Body of pancreas (tissue), 4 donors: ENCODE data around the gene ATG4A. TPM values are rescaled to one million over a fixed set of nuclear protein-coding genes. Genes with fewer than 3 reads are reported as not detected.

Experiments used
- ATAC-seq: fragments of 150-250 bp; one replicate; pipeline ENCODE4 v1.9.1; 2016
- DNase-seq, 4 donors: peaks; one replicate each; pipeline ENCODE4 v3.0.0-alpha.2; 2019
- H3K27ac ChIP-seq, 4 donors: fragments of 200-600 bp; sonication (generic); 1 replicate in 3 of 4; 2 replicates in 1 of 4; pipeline versions ENCODE4 v1.5.1 to v1.6.1; 2016 to 2019; ENCODE audit warnings: mild to moderate bottlenecking in 1 of 4, mixed read lengths in 1 of 4, moderate library complexity in 1 of 4
- H3K27me3 ChIP-seq, 2 donors: fragments of 200-600 bp; sonication (generic); one replicate each; pipeline ENCODE4 v1.6.0; 2016; ENCODE audit warnings: mild to moderate bottlenecking in 1 of 2
- H3K36me3 ChIP-seq, 2 donors: fragments of 200-600 bp; sonication (generic); replicated peaks in 1 of 2; 2 replicates each; pipeline ENCODE4 v1.5.1; 2016; ENCODE audit warnings: low read depth in 2 of 2; ENCODE audit not compliant: insufficient read depth in 1 of 2
- H3K4me1 ChIP-seq: fragments of 200-600 bp; sonication (generic); one replicate; pipeline ENCODE4 v1.6.0; 2016
- H3K4me3 ChIP-seq, 2 donors: fragments of 200-600 bp; sonication (generic); 1 replicate in 1 of 2; 2 replicates in 1 of 2; pipeline ENCODE4 v1.5.1; 2016 to 2019
- H3K9me3 ChIP-seq, 3 donors: fragments of 200-600 bp; sonication (generic); 1 replicate in 2 of 3; 2 replicates in 1 of 3; pipeline ENCODE4 v1.5.1; 2016
- POLR2A ChIP-seq, 3 donors: fragments of 450-650 bp; IDR thresholded peaks; one replicate each; pipeline ENCODE4 v1.6.1; 2016; ENCODE audit warnings: antibody characterized with exemption in 3 of 3, mild to moderate bottlenecking in 2 of 3
- WGBS, 2 donors: methylation state at CpG; one replicate each; pipeline ENCODE4 v1.1.5; 2017; 5-methylcytosine and 5-hydroxymethylcytosine counted together
- intact Hi-C: fragments of 100-400 bp; cut with DNase I; formaldehyde crosslinking; loops from one replicate; pipeline ENCODE4 v1.15.1; 2023
- total RNA-seq, 2 donors: library from RNA; depleted of rRNA; stranded (reverse); fragments of >200 nt; gene quantifications; one replicate each; pipeline ENCODE4 v1.1.0, GENCODE V29; 2016
- TF ChIP-seq, protein P1 (sequence below), 7 experiments: fragments of 450-650 bp in 4 of 7; fragments of 200-600 bp in 3 of 7; sonication (generic) in 3 of 7; IDR thresholded peaks; one replicate each; pipeline ENCODE4 v1.5.1; 2016 to 2019; ENCODE audit warnings: antibody characterized with exemption in 7 of 7

ATG4A gene
- total RNA-seq, 2 donors from 2014 or later = 11.2 to 31.6 TPM

GRCh38 chrX:108178143-108178498 is 86.5 kb downstream of the ATG4A start:
- Histone ChIP-seq H3K27ac (no peak overlapping the region), H3K9me3 (no peaks in the 10 kb centered on the region), H3K4me1 (no peaks in the 10 kb centered on the region), H3K36me3 (no peaks in the 10 kb centered on the region), H3K27me3 (no peaks in the 10 kb centered on the region), H3K4me3 (no peak overlapping the region)
- ATAC-seq (no peak), DNase-seq (no peak)
- TF ChIP-seq, protein P1, sequence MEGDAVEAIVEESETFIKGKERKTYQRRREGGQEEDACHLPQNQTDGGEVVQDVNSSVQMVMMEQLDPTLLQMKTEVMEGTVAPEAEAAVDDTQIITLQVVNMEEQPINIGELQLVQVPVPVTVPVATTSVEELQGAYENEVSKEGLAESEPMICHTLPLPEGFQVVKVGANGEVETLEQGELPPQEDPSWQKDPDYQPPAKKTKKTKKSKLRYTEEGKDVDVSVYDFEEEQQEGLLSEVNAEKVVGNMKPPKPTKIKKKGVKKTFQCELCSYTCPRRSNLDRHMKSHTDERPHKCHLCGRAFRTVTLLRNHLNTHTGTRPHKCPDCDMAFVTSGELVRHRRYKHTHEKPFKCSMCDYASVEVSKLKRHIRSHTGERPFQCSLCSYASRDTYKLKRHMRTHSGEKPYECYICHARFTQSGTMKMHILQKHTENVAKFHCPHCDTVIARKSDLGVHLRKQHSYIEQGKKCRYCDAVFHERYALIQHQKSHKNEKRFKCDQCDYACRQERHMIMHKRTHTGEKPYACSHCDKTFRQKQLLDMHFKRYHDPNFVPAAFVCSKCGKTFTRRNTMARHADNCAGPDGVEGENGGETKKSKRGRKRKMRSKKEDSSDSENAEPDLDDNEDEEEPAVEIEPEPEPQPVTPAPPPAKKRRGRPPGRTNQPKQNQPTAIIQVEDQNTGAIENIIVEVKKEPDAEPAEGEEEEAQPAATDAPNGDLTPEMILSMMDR (IDR thresholded peaks at IDR 0.05) = no peak
- TF ChIP-seq POLR2A (IDR thresholded peaks at IDR 0.05) = no peak
- WGBS, 2 donors = 54 to 77% methylated on average over 5 to 7 of the region's 7 CpGs
- intact Hi-C loops = no loop called here

GRCh38 chrX:108186811-108187210 is 95.2 kb downstream of the ATG4A start:
- DNase-seq = no peak
- no peak for ATAC-seq
- Histone ChIP-seq H3K27me3 (no peaks in the 10 kb centered on the region), H3K9me3 (no peaks in the 10 kb centered on the region), H3K27ac (no peak overlapping the region), H3K36me3 (no peaks in the 10 kb centered on the region), H3K4me3 (no peak overlapping the region), H3K4me1 (no peaks in the 10 kb centered on the region)
- no peak for TF ChIP-seq POLR2A (IDR thresholded peaks at IDR 0.05)
- TF ChIP-seq, protein P1 (IDR thresholded peaks at IDR 0.05) = no peak
- intact Hi-C loops = no loop called here
- 14 to 40% methylated on average over 1 to 4 of the region's 4 CpGs for WGBS, 2 donors

DNA sequence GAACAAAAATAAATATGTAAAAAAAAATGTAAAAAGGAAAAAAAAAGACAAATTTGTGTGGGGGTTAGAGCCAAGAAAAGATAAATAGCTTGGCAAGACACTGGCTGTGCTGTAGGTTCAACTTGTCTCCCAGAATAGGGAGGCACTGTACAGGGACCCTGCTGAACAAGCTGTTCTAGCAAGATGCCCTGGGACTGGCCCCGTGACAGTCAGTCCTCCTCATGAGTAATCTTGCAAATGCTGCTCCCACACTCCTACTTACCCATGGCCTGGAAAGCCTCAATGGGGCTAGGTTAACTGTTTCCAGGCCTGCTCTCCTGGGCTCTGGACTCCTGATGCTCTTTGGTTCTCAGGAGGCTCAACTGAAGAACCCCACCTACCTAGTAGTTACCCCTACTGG is 106.8 kb downstream of the ATG4A start:
- TF ChIP-seq, protein P1 (IDR thresholded peaks at IDR 0.05) = no peak
- no peak for TF ChIP-seq POLR2A (IDR thresholded peaks at IDR 0.05)
- peak in 1 of 4 donors; percentile 6 for DNase-seq

GRCh38 chrX:108199041-108199440 is 107.5 kb downstream of the ATG4A start:
- intact Hi-C loops = no loop called here
- H3K36me3 ChIP-seq = no peaks in the 10 kb centered on the region
- TF ChIP-seq POLR2A (IDR thresholded peaks at IDR 0.05) = no peak
- TF ChIP-seq, protein P1 (IDR thresholded peaks at IDR 0.05) = no peak
- H3K27ac ChIP-seq = no peak overlapping the region
- 38 to 49% methylated on average over 2 of the region's 2 CpGs for WGBS, 2 donors
- H3K4me1 ChIP-seq = no peaks in the 10 kb centered on the region
- ATAC-seq (no peak), DNase-seq (no peak)
- no peaks in the 10 kb centered on the region for H3K9me3 ChIP-seq
- no peak overlapping the region for H3K4me3 ChIP-seq
- no peaks in the 10 kb centered on the region for H3K27me3 ChIP-seq

More for the DNA sequence above, 106.8 kb downstream of the ATG4A start:
- Histone ChIP-seq H3K27me3 (no peaks in the 10 kb centered on the region), H3K4me1 (no peaks in the 10 kb centered on the region), H3K9me3 (no peaks in the 10 kb centered on the region), H3K27ac (no peak overlapping the region), H3K36me3 (no peaks in the 10 kb centered on the region), H3K4me3 (no peak overlapping the region)
- intact Hi-C loops = no loop called here
- ATAC-seq = no peak
- 78 to 100% methylated on average over 1 of the region's 1 CpG for WGBS, 2 donors

- WGBS, 2 donors = 8 to 12% methylated on average over 4 of the region's 4 CpGs
- no peak for ATAC-seq
- Histone ChIP-seq H3K9me3 (no peaks in the 10 kb centered on the region), H3K27me3 (no peaks in the 10 kb centered on the region), H3K36me3 (no peaks in the 10 kb centered on the region), H3K4me1 (no peaks in the 10 kb centered on the region), H3K4me3 (no peak overlapping the region), H3K27ac (no peak overlapping the region)
- peak in 1 of 4 donors; percentile 3 for DNase-seq
- TF ChIP-seq, protein P1 (IDR thresholded peaks at IDR 0.05) = peak in 4 of 7 experiments; percentile 14 to 41 (median 26)
- no peak for TF ChIP-seq POLR2A (IDR thresholded peaks at IDR 0.05)
- intact Hi-C loops = no loop called here
Measured at GRCh38 chrX:108199691-108200090, 108.1 kb downstream of the ATG4A start.
